Activated T-cell treated with anti-CD3 and anti-CD28 coated beads for 24 hours (primary cell): ENCODE data around the gene CRB2.

Source experiments
- DNase-seq: peaks from one replicate; pipeline ENCODE4 v3.0.0-alpha.2; 2020; ENCODE audit warnings: low read depth

The CRB2 gene

DNA sequence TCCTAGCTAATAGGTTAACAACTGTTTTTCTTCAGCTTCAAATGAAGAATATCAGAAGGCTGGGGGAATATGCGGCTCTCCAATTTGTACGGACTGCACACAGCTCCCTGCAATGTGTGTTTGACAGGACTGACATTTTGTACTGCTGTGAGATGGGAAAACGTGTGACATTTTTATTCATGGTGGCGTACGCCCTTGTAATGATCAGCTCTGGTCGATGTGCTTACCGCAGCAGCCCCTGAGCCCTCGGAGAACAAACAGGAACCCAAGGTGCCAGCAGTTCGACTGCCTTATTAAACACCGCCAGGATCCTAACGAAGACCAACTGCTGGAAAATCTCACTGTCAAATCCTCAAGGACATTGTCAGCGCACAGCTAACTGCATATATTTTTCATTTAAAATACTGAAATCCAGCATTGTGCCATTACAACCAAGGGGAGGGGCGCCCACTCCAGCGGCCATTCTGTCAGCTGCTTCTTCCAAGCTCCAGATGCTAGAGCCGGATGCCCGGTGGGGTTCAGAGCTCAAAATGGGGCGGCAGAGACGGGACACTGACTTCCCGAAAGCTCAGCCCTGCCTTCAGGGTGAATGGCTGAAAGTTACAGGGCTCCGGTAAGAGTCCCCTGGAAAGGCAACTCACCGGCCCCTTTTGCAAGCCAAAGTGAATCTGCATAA is 66.8 kb downstream of the CRB2 start:
- no peak for DNase-seq

GRCh38 chr9:123423311-123423640 is 67.3 kb downstream of the CRB2 start:
- no peak for DNase-seq

GRCh38 chr9:123424131-123424530 is 68.1 kb downstream of the CRB2 start:
- DNase-seq, result no peak

- DNase-seq, result no peak
These were observed 68.7 kb downstream of the CRB2 start for GRCh38 chr9:123424552-123425225.

- DNase-seq, result no peak
These were observed 69.3 kb downstream of the CRB2 start for GRCh38 chr9:123425261-123425821.

GRCh38 chr9:123425836-123426365 is 69.9 kb downstream of the CRB2 start:
- no peak for DNase-seq

DNA sequence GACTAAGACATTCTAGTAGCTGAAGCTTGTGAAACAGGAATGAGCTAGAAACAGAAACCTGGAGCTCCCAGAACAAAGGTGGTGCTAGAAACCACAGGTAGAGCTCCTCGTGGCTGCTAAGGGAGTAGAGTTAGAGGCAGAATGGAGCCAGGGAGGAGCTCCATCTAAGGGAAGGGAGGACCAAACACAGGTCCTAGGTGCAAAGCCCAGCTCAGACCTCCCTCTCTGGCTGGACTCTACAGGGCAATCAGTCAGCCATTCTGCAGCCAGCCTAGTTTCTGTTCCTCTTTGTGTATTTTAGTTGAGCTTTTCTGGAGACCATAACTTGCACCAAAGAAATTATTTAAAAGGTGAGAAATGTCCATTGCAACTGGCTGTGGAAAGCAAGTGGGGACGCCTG is 70.4 kb downstream of the CRB2 start:
- DNase-seq, result no peak
